Psoas muscle (tissue), 8 donors: ENCODE data around the gene NPR2. TPM values are rescaled to one million over a fixed set of nuclear protein-coding genes. Genes with fewer than 3 reads are reported as not detected.

Experiments used
- ATAC-seq, 4 donors: fragments of 200-7000 bp; cut with Tn5 transposase; one replicate each; pipeline ENCODE4 v1.9.1; 2020; ENCODE audit warnings: moderate library complexity in 3 of 4, mild to moderate bottlenecking in 2 of 4
- DNase-seq, 2 donors: peaks; one replicate each; pipeline ENCODE4 v3.0.0-alpha.2; 2020
- H3K27ac ChIP-seq: fragments of 200-600 bp; one replicate; pipeline ENCODE4 v1.8.0; 2022
- H3K27me3 ChIP-seq, 3 donors: fragments of 200-600 bp in 1 of 3; one replicate each; pipeline versions ENCODE4 v1.6.1 to v1.8.0; 2013 to 2022; ENCODE audit warnings: low read length in 2 of 3, mild to moderate bottlenecking in 2 of 3, moderate library complexity in 1 of 3; ENCODE audit not compliant: insufficient read depth in 3 of 3
- H3K36me3 ChIP-seq, 2 donors: fragments of 200-600 bp in 1 of 2; one replicate each; pipeline versions ENCODE4 v1.6.1 to v1.8.0; 2013 to 2022; ENCODE audit warnings: low read depth in 1 of 2, mild to moderate bottlenecking in 1 of 2, moderate library complexity in 1 of 2; ENCODE audit not compliant: insufficient read depth in 1 of 2
- H3K4me1 ChIP-seq: fragments of 200-600 bp; one replicate; pipeline ENCODE4 v1.8.0; 2022
- H3K4me3 ChIP-seq: fragments of 200-600 bp; one replicate; pipeline ENCODE4 v1.8.0; 2022; ENCODE audit warnings: mild to moderate bottlenecking
- H3K9me3 ChIP-seq: fragments of 200-600 bp; one replicate; pipeline ENCODE4 v1.8.0; 2022
- CTCF ChIP-seq: fragments of 200-600 bp; IDR thresholded peaks from one replicate; pipeline ENCODE4 v1.8.0; 2022; ENCODE audit warnings: antibody characterized with exemption
- WGBS, 3 donors: extraction: QIAGEN DNeasy Blood & Tissue Kit; methylation state at CpG; one replicate each; pipeline versions ENCODE4 v1.1.6 to v1.1.7; 2013; 5-methylcytosine and 5-hydroxymethylcytosine counted together
- intact Hi-C, 2 donors: fragments of 100-400 bp; cut with DNase I; formaldehyde crosslinking; loops; one replicate each; pipeline versions ENCODE4 v1.11.0 to v1.14.2; 2022
- polyA plus RNA-seq, 3 donors: library from polyadenylated mRNA; stranded (reverse); fragments of 200-250 nt; gene quantifications; one replicate each; pipeline ENCODE4 v1.2.3, GENCODE V29; 2013
- total RNA-seq, 4 donors: library from RNA; stranded (reverse); fragmentation: NEBNext Ultra II Directional in 2 of 4; extraction: Animal tissue kit (Norgen Biotek cat#: 25700) in 2 of 4; gene quantifications; one replicate each; pipeline versions ENCODE4 v1.2.1 to v1.2.4, GENCODE V29; 2021 to 2023
- donor health status: healthy with polysubstance abuse.
- donor health status: DM: no; HTN: no; CAD: no; lungs with moderate emphysema.
- donor health status: Bipolar disorder and iron deficiency.
- donor health status: healthy.
- donor health status: DM: yes; HTN: yes; CAD: no.
- donor health status: DM: no; HTN: no; CAD: no.
- donor health status: DM: no; HTN: no; CAD: no.
- donor health status: DM: yes; HTN: yes; CAD: no.

Gene NPR2
- total and polyA plus RNA-seq, 7 donors = 8.7 to 28.4 (median 15.5) TPM

GRCh38 chr9:35783418-35783817 lies 8.0 kb upstream of the NPR2 start:
- H3K4me3 ChIP-seq = no peak overlapping the region
- no peaks in the 10 kb centered on the region for H3K36me3 ChIP-seq
- H3K27ac ChIP-seq = no peak overlapping the region
- TF ChIP-seq CTCF = no peak
- intact Hi-C loops = no loop called here
- H3K9me3 ChIP-seq = no peaks in the 10 kb centered on the region
- DNase-seq (no peak), ATAC-seq (no peak)
- H3K27me3 ChIP-seq = no peaks in the 10 kb centered on the region
- H3K4me1 ChIP-seq = no peaks in the 10 kb centered on the region

GRCh38 chr9:35789541-35789940 lies 1.9 kb upstream of the NPR2 start:
- TF ChIP-seq CTCF = no peak
- intact Hi-C loops = no loop called here
- WGBS, 3 donors = 95 to 98% (median 97%) methylated on average over 2 of the region's 2 CpGs
- no peak for ATAC-seq
- Histone ChIP-seq H3K4me3 (no peak overlapping the region), H3K4me1 (peaks cover 30% of the 10 kb centered on the region), H3K27ac (no peak overlapping the region), H3K9me3 (no peaks in the 10 kb centered on the region), H3K36me3 (no peaks in the 10 kb centered on the region), H3K27me3 (no peaks in the 10 kb centered on the region)
- DNase-seq = no peak

DNA sequence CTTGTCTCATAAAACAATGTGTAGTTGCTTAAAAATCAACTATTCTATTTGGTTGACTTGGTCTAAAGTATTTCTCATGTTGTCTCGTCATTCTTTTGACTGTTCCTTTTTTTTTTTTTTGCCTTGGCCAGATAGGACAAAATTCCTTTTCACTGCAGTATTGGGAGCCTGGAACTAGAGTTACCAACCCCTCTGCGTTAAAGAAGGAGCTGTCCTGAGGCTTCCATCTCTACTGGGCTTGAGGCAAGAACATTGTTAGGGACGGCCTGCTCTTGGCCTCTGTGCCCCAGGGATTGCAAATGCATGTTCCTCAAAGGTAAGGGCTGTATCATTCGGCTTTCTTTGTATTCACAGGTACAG lies 1.4 kb upstream of the NPR2 start:
- DNase-seq = no peak
- Histone ChIP-seq H3K4me1 (peaks cover 32% of the 10 kb centered on the region), H3K36me3 (no peaks in the 10 kb centered on the region), H3K27me3 (no peaks in the 10 kb centered on the region), H3K4me3 (no peak overlapping the region), H3K27ac (no peak overlapping the region), H3K9me3 (no peaks in the 10 kb centered on the region)
- WGBS, 3 donors = 28 to 35% (median 34%) methylated on average over 4 of the region's 4 CpGs
- intact Hi-C loops = loop anchor here (1.0 to 2.0 kb wide), 3 partner anchors 36 to 92 kb away; no protein-coding TSS in a partner anchor
- no peak for ATAC-seq
- no peak for TF ChIP-seq CTCF

DNA sequence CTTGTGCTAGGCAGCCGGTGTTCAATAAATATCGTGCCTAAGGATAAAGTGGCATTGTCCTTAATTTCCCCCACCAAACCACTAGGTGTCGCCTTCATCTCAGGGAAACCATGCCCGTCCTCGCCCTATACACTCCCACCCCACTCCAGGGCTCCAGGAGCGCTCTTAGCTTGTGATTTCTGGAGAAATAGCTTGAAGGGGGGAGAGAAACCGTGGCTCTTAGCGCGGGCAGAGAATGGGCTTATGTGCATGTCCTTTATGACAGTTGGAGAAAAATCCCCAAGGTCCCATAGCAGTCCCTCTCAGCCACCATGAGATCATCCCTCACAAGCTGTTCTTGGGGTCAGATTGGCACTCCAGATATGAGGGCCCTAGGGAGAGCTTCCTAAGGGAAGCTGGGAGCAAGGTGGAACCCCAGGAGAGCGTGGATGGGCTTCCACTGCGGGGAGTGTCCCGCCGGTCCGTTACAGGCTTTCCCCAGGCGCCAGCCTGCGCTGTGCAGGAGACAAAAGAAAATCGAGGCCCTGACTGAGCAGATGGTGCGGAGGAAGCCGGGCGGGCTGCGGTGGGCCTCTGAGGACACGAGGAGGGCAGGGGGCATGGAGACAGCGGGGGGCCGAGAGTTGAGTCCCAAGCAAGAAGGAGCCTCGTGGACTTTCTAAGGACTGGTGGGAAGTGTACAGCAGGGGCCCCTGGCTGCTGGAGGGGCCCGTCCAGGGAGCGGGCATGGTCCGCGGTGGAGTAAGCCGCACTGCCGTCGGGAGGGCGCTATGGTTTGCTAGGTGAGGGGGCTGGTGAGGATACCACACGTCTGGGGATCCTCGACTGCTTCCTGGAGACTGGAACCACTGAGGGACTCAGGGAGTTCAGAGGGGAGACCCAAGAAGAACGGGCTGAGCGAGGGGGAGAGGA lies 750 bp upstream of the NPR2 start:
- Histone ChIP-seq H3K36me3 (no peaks in the 10 kb centered on the region), H3K9me3 (no peaks in the 10 kb centered on the region), H3K27me3 (no peaks in the 10 kb centered on the region), H3K4me3 (peak overlapping the region; percentile 79), H3K27ac (peak overlapping the region; percentile 88), H3K4me1 (peaks cover 35% of the 10 kb centered on the region)
- peak; percentile 63 to 79 for DNase-seq
- peak; percentile 78 to 89 (median 87) for ATAC-seq
- TF ChIP-seq CTCF = peak; percentile 86
- 29 to 31% (median 30%) methylated on average over 34 to 37 of the region's 37 CpGs for WGBS, 3 donors
- intact Hi-C loops = loop anchor here (1.0 to 2.0 kb wide), 3 partner anchors 36 to 92 kb away; no protein-coding TSS in a partner anchor
